ENCODE results near the gene CC2D2A.

The CC2D2A gene

GRCh38 chr4:15521442-15522039 lies 51.9 kb downstream of the CC2D2A start:
- TF ChIP-seq CTCF (IDR thresholded peaks at IDR 0.05; ENCODE audit: low read length, missing control alignments) = no peak
- H3K4me3 ChIP-seq (replicated peaks; ENCODE audit: low read depth, low read length) = no peak overlapping the region
- no peak for DNase-seq (ENCODE audit: low read depth)

- no peak overlapping the region for H3K4me3 ChIP-seq (replicated peaks; ENCODE audit: low read depth, low read length)
- TF ChIP-seq CTCF (IDR thresholded peaks at IDR 0.05; ENCODE audit: low read length, missing control alignments) = no peak
- DNase-seq (ENCODE audit: low read depth) = no peak
Measured at GRCh38 chr4:15525080-15525479, 55.4 kb downstream of the CC2D2A start.

DNA sequence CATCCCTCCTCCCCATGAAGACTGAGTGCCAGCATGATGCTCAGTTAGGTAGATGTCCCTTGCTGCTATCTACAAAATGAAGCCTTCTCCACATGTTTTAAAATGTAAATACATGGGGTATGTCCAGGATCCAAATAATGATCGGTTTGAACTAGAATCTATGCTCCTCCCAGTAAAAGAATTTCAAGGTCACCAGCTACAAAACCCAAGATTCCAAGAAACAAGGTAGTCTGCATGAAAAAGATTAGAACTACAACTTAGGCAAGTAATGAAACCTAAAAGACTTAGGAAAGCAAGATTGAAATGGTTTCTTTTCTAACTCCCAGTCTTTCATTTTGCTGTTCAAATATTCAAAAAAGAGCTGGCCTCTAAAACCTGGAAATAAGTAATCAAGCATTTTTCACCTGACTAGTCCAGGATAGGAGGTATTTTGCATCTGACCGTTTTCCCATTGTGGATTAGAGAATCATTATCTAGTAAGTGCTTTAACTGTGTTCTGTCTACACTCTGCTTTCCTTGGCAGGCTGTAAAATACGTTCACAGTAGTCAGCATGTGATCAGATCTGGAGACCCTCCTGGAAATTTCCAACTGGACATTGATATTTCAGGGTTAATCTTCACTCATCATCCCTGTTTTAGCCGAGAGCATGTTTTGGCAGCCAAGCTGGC lies 57.4 kb downstream of the CC2D2A start:
- TF ChIP-seq CTCF (IDR thresholded peaks at IDR 0.05; ENCODE audit: low read length, missing control alignments) = no peak
- no peak for DNase-seq (ENCODE audit: low read depth)
- H3K4me3 ChIP-seq (replicated peaks; ENCODE audit: low read depth, low read length) = no peak overlapping the region

GRCh38 chr4:15531792-15532191 lies 62.1 kb downstream of the CC2D2A start:
- no peak for DNase-seq (ENCODE audit: low read depth)
- H3K4me3 ChIP-seq (replicated peaks; ENCODE audit: low read depth, low read length) = no peak overlapping the region
- no peak for TF ChIP-seq CTCF (IDR thresholded peaks at IDR 0.05; ENCODE audit: low read length, missing control alignments)

DNA sequence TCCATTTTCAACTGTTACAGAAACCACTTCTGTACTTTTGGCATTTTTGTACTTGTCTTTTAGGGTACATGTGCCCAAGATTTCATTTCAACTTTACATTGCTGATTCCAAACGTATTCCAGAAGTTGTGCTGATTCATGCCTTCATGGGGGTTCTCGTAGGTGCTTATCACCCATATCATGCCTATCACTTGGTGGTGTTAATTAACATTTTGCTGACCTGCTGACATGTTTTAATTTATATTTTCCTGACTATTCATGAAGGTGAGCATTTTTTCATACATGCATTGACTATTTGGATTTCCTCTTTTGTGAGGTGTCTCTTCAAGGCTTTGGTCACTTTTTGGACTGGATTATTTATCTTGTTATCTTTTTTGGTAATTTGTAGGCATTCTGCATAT lies 64.1 kb downstream of the CC2D2A start:
- TF ChIP-seq CTCF (IDR thresholded peaks at IDR 0.05; ENCODE audit: low read length, missing control alignments) = no peak
- H3K4me3 ChIP-seq (replicated peaks; ENCODE audit: low read depth, low read length) = no peak overlapping the region
- no peak for DNase-seq (ENCODE audit: low read depth)

DNA sequence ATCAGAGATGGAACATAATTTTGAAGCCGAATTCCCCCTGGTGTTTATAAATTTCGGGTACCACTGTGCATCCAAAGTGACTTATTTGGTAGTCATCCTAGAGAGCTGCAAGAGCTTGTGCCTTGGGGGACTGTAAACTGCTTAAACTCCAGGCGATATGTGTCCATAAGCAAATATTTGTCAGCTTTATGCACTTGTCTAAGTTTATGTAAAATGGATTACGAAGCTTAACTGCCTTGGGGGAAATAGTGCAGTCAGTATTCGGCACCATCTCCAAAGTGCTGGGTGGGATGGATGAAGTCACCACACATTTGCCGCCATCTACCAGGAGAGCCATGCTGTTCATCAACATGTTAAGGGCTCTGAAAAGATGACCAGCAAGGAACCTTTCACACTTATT lies 65.9 kb downstream of the CC2D2A start:
- DNase-seq (ENCODE audit: low read depth) = no peak
- no peak overlapping the region for H3K4me3 ChIP-seq (replicated peaks; ENCODE audit: low read depth, low read length)
- no peak for TF ChIP-seq CTCF (IDR thresholded peaks at IDR 0.05; ENCODE audit: low read length, missing control alignments)
